ENCODE data around the gene WDR1.

Gene WDR1

GRCh38 chr4:10123227-10124101, 6.9 kb upstream of the WDR1 start:
- no peak for TF ChIP-seq CTCF (conservative IDR thresholded peaks at IDR 0.05; ENCODE audit: low read depth, low read length)
- H3K4me3 ChIP-seq (ENCODE audit: low read length), result no peak overlapping the region
- DNase-seq (ENCODE audit: low read depth), result no peak

- no peak overlapping the region for H3K4me3 ChIP-seq (ENCODE audit: low read length)
- no peak for DNase-seq (ENCODE audit: low read depth)
- TF ChIP-seq CTCF (conservative IDR thresholded peaks at IDR 0.05; ENCODE audit: low read depth, low read length), result no peak
Measured at GRCh38 chr4:10122236-10122932, 5.8 kb upstream of the WDR1 start.

- TF ChIP-seq CTCF (conservative IDR thresholded peaks at IDR 0.05; ENCODE audit: low read depth, low read length), result no peak
- no peak for DNase-seq (ENCODE audit: low read depth)
- no peak overlapping the region for H3K4me3 ChIP-seq (ENCODE audit: low read length)
Measured at GRCh38 chr4:10121568-10122208, 5.1 kb upstream of the WDR1 start.

- TF ChIP-seq CTCF (conservative IDR thresholded peaks at IDR 0.05; ENCODE audit: low read depth, low read length), result no peak
- no peak for DNase-seq (ENCODE audit: low read depth)
- no peak overlapping the region for H3K4me3 ChIP-seq (ENCODE audit: low read length)
Measured at GRCh38 chr4:10120943-10121567, 4.5 kb upstream of the WDR1 start.

- TF ChIP-seq CTCF (conservative IDR thresholded peaks at IDR 0.05; ENCODE audit: low read depth, low read length), result no peak
- no peak for DNase-seq (ENCODE audit: low read depth)
- H3K4me3 ChIP-seq (ENCODE audit: low read length), result no peak overlapping the region
Measured at GRCh38 chr4:10119773-10120172, 3.2 kb upstream of the WDR1 start.

- DNase-seq (ENCODE audit: low read depth), result no peak
- no peak overlapping the region for H3K4me3 ChIP-seq (ENCODE audit: low read length)
- no peak for TF ChIP-seq CTCF (conservative IDR thresholded peaks at IDR 0.05; ENCODE audit: low read depth, low read length)
Measured at GRCh38 chr4:10119278-10119677, 2.7 kb upstream of the WDR1 start.
